ENCODE results near the gene SLFN11.
A peak's percentile ranks its signal among the peaks of the same experiment; 100 is the strongest.
"Not testable (repeated sequence)": the region's sequence is repeated elsewhere in the genome, so short reads cannot be mapped to it uniquely, and the experiment has no call there.

Gene SLFN11

DNA sequence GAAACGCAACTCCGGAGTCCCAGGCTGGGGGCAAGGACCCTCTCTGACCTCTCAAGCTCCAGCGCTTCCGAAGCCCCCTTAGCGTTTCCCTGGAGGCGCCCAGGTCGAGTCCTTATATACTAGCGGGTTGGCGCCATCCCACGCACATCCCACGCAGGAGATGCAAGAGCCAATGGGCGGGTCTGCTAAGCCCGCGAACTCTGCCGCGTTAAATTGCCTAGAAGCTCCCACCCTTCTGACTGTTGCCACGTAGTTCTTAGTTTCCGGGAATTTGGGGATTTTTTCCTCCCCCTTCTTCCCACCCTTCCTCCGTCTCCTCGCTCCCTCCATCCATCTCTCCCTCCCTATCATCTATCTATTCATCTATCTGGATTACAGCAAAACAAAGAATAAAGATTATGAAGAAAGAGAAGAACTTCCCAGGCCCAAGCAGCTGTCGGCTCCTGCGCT lies at the start of gene SLFN11:
SLFN11 (minus strand) TSS at position 88 of the 450 bp plus-strand sequence. CDS start 9,814 bp downstream, outside the sequence.
- DNase-seq (ENCODE audit: low read depth in 3 of 3) = peak; percentile 81 to 89 (median 88)

DNA sequence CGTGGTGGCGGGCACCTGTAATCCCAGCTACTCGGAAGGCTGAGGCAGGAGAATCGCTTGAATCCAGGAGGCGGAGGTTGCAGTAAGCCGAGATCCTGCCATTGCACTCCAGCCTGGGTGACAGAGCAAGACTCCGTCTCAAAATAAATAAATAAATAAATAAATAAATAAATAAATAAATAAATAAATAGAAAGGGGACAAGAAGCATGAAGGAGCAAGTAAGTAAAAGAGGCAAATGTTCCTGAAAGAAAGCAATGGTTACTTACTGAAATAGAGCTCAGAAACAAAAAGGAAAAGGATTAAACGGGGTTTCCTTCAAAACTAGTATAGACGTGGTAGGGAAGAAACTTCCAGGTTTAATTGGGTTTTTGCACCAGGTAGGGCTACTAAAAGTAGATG lies 47.6 kb upstream of the SLFN11 start:
- DNase-seq (ENCODE audit: low read depth in 3 of 3) = not testable (repeated sequence)

GRCh38 chr17:35416659-35417058 lies 43.2 kb upstream of the SLFN11 start:
- DNase-seq (ENCODE audit: low read depth in 3 of 3) = no peak

DNA sequence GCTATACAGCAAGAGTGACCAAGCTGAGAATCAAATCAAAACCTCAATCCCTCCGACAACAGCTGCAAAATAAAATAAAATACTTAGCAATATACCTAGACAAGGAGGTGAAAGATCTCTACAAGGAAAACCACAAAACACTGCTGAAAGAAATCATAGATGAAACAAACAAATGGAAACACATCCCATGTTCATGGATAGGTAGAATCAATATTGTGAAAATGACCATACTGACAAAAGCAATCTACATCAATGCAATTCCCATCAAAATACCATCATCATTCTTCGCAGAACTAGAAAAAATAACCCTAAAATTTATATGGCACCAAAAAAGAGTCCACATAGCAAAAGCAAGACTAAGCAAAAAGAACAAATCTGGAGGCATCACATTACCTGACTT lies 41.3 kb upstream of the SLFN11 start:
- not testable (repeated sequence) for DNase-seq (ENCODE audit: low read depth in 3 of 3)

- DNase-seq (ENCODE audit: low read depth in 3 of 3) = no peak
Observed at GRCh38 chr17:35414247-35414646, 40.8 kb upstream of the SLFN11 start.

DNA sequence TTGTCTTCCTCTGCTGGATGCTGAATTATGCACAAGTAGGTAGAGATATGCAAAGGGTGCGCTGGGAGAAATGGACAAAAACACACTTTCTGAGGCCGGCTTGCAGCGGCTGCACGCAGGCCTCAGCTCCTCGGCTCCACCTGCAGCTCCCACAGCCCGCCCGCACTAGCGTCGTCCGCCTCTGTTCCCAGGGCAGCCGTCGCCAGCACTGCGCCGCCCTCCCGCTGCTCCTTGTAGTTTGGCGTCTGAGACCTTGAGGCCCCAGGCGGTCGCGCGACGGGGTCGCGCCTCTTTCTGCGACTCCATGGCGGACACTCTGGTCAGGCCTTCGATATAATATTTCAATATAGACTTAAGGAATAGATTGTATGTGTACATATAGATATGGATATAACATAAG lies 34.1 kb upstream of the SLFN11 start:
- no peak for DNase-seq (ENCODE audit: low read depth in 3 of 3)

DNA sequence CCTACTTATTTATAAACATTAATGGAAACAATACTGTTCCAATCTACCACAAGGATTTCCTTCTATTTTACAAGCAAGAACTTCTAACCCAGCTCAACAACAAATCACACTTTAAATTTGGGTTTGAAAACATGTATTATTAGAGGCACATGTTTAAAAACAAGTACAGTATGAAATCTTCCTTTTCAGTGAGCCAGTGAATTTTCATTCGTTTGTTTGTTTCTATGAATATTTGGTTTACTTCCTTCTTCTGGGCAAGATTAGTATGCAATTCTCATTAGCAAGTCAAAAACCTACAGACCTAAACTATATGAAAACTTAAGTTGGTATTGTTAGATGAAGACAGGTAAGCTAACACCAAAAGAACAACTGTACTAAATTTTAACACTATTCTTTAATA lies 33.1 kb upstream of the SLFN11 start:
- no peak for DNase-seq (ENCODE audit: low read depth in 3 of 3)

DNA sequence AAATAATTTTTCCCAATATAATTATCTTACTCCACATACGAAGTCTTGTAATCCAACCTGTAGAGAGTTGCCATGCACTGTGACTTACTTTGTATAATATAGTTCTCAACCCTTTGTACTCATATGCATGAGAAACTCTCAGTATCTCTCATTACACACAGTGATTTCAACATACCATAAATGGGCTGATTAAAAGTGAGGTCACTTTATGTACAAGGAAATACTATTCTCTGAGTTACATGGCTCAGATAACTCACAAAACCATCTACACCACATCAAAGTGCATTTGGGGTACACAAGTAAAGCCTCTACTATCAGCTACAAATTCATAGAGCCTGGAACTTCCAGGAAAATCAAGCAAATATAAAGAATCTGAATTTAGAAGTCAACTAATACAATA lies 30.9 kb upstream of the SLFN11 start:
- DNase-seq (ENCODE audit: low read depth in 3 of 3) = no peak

DNA sequence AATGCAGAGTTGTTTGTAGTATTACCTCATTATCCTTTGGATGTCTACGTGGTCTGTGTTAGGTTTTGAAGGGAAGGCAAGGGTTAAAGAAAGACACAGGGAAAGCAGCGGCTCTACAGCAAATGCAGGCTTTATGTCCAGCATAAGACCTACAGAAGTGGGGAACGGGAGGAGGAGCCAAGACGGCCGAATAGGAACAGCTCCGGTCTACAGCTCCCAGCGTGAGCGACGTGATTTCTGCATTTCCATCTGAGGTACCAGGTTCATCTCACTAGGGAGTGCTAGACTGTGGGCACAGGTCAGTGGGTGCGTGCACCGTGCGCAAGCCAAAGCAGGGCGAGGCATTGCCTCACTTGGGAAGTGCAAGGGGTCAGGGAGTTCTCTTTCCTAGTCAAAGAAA lies 20.4 kb upstream of the SLFN11 start:
- DNase-seq (ENCODE audit: low read depth in 3 of 3) = not testable (repeated sequence)

DNA sequence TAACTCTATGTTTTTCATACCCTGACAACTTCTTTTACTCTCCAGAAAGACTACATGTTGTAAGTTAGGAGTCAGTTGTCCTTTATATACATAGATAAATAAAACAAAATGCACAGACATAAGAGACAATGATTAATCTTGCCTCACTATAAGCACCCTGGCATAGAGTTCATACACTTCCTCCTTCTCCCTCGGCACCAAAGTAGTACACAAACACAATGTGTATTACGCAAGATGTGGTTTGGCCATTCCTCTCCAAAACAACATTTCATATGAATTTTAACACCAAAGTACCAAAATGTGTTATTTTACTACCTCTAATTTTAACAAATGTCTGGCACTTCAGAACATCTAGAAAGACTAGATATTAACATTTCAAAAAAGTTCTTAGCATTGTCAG lies 17.2 kb upstream of the SLFN11 start:
- no peak for DNase-seq (ENCODE audit: low read depth in 3 of 3)

DNA sequence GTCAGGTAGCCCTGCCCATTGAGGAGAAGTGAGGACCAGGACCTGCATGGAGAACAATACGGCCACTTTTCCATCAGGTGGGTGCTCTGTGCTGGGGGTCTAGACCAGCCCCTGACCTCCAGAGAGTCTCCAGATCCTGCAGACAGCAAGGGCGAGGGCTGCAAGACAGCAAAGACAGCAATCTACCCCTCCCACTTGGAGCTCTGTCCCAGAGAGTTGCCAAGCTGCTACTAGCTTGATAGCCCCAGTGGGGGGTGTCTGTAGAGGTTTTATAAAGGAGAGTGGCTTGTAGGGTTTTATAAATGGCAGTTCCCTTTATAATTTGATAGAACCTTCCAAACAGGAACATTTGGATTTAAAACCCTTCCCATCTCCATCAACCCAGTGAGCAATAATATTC lies 16.7 kb upstream of the SLFN11 start:
- no peak for DNase-seq (ENCODE audit: low read depth in 3 of 3)

GRCh38 chr17:35387496-35387895 lies 14.1 kb upstream of the SLFN11 start:
- no peak for DNase-seq (ENCODE audit: low read depth in 3 of 3)

GRCh38 chr17:35377706-35378105 lies 4.3 kb upstream of the SLFN11 start:
- DNase-seq (ENCODE audit: low read depth in 3 of 3) = no peak

- DNase-seq (ENCODE audit: low read depth in 3 of 3) = no peak
Observed at GRCh38 chr17:35377068-35377467, 3.6 kb upstream of the SLFN11 start.

DNA sequence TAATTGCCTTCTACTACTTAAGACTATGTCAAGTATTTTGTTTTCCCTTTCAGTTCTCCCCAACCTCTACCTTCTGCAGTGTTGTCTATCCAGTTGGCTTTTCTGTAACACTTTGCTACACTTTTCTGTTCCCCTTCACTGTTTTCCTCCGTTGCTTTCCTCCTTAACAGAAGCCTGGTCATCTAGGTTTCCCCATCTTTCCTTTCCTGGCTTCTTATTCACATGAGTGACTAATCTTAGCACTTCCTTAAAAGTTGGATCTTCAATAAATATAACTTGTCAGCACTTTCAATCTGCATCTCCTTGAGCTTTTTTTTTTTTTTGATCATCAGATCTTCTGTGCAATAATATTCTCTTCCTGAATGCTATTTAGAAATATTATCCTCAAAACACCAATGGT lies 2.8 kb upstream of the SLFN11 start:
- DNase-seq (ENCODE audit: low read depth in 3 of 3) = no peak

DNA sequence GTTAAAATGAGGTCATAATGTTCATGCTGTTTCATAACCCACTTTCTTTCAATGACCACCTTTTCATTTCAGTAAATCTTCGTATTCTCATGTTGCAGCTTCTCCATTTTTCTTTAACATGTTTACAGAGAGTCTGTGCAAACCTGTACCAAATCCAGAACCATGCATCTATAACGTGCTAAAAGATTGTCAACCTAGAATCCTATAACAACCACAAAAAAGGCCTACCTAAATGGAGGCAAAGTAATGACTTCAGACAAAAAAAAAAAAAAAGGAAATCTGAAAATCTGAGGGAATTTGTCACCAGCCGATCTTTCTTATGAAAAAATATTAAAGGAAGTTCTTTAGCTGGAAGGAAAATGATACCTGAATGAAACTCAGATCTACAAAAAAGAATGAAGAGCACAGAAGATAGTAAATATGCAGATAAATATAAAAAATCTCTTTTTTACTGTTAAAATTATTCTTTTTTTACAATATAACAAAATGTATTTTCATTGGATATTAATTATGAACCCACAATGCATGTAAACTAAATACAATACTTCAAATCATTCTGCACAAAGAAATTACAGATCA lies 1.4 kb upstream of the SLFN11 start:
- DNase-seq (ENCODE audit: low read depth in 3 of 3) = no peak

DNA sequence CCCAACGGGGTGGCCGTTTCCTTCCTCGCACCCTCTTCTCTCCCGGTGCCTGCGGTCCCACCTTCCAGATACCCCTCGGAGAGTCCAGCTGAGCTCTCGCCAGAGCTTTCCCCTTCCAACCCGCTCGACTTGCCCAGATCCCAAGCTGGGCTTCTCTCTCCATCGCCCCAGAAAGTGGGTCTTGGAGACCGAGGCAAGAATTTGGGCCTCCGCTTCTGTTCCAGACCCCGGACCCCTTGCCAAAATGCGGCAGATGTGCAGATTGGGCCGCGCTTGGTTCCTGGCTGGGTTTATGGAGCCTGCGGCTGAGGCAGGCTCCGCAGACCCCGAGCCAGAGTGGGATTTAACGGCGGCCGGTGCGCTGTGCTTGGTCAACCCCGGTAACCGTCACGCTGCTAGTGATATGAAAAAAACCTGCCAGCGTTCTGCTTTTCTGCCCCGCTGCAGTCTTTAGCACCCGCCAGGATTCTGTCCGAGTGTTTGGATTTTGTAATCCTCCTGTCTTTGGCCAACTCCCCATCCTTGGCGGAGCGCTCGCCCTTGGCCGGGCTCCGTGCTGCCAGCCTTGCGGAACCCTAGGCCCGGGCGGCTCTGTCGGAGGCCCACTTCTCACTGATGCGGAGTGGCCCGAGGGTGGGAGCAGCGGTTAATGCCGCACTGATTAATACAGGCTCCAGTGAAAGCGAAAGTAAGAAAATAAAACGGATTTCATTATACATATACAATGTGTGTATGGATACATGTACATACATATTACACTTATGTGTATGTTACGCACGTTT lies 754 bp upstream of the SLFN11 start:
- peak; percentile 26 to 41 (median 38) for DNase-seq (ENCODE audit: low read depth in 3 of 3)

- peak in 1 of 3 donors; percentile 25 for DNase-seq (ENCODE audit: low read depth in 3 of 3)
Observed at GRCh38 chr17:35372846-35373533, 431 bp downstream of the SLFN11 start.

DNA sequence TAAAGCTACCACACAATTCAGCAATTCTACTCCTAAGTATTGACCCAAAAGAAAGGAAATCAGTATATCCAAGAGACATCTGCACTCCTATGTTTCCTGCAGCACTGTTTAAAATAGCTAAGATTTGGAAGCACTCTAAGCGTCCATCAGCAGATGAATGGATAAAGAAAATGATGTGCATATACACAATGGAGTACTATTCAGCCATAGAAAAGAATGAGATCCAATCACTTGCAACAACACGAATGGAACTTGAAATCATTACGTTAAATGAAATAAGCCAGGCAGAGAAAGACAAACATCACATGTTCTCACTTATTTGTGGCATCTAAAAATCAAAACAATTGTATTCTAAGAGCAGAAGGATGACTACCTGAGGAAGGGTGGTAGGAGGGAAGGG lies 1.5 kb downstream of the SLFN11 start:
- DNase-seq (ENCODE audit: low read depth in 3 of 3) = no peak

DNA sequence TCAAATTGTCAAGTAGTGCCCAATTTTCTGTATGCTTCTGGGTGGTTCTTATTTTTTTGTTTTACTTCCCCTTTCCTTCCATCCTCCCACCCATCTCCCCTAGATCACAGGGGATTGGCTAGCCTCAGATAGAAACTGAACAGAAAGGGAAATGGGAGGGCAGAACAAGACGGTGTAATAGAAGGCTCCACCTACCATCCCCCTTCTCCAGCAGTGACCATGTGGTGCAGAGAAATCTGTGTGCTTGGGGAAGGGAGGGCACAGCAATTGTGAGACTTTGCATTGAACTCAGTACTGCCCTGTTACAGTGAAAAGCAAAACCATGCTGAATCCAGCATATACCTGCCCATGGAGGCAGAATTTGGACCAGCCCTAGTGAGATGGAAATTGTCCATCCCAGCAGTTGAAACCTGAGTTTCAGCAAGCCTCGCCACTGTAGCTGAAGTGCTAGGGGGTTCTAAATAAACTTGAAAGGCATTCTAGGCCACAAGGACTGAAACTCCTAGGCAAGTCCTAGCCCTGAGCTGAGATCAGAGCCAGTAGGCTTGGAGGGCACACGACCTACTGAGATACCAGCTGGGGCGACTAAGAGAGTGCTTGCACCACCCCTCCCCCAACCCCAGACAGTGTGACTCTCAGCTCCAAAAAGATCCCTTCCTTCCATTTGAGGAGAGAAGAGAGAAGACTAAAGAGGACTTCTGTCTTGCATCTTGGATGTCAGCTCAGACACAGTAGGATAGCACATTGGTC lies 5.2 kb downstream of the SLFN11 start:
- DNase-seq (ENCODE audit: low read depth in 3 of 3) = no peak

DNA sequence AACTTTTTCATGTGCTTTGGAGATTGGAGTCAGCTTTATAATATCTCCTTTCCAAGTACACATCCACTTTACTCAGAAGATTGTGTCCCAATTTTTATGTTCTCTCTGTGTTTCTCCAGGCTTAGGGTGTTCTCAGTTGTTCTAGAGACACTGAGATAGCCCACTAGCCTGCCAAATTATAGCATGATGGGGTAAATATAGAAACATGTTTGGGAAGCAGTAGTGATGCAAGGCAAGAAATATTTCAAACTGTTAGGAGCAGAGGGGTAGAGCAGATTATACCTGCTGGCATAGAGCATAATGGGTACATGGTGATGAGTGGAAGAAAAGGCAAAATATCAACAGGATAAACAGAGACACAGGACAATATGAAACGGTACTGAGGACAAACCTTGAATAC lies 12.4 kb downstream of the SLFN11 start:
- DNase-seq (ENCODE audit: low read depth in 3 of 3) = no peak

DNA sequence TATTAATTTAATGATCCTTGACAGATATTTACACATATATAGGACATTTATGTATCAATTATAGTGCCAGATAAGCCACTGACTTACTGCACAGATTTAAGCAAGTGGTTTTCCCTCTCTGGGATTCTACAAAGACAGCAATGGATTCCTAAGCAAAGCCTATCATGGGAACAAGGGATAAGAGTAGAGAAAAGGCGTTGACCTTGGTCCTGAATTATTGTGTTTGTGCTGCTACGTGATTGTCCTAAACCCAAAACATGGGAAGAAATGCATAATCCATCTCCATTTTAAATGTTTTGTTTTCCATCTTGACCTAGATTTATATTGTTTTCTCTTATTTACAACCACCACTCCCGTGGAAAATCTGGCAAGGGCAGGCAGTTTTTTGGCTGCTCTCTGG lies 14.0 kb downstream of the SLFN11 start:
- DNase-seq (ENCODE audit: low read depth in 3 of 3) = no peak

Measured in stimulated activated CD4-positive, alpha-beta T cell treated with anti-CD3 and anti-CD28 coated beads, TNF-alpha, amount 100 ng/mL, for 48 hours (primary cell).